HG03558 (cell line): Measurements from ENCODE around the gene FDX1.
"Not testable (repeated sequence)": the region's sequence is repeated elsewhere in the genome, so short reads cannot be mapped to it uniquely, and the experiment has no call there.

ENCODE experiments used
- ATAC-seq: cut with Tn5 transposase; IDR thresholded peaks from one replicate; pipeline ENCODE4 v1.9.1; 2021; ENCODE audit warnings: moderate number of reproducible peaks; ENCODE audit not compliant: unreplicated experiment; ENCODE audit errors: extremely low read depth

The FDX1 gene

GRCh38 chr11:110429731-110430266 lies at the start of gene FDX1:
Gene FDX1, plus strand, starts transcription at chr11:110429948. Its CDS starts 173 bp downstream, at chr11:110430121.
- peak; percentile 80 for ATAC-seq

- no peak for ATAC-seq
Observed at GRCh38 chr11:110380836-110381622, 48.7 kb upstream of the FDX1 start.

GRCh38 chr11:110388231-110388630 lies 41.5 kb upstream of the FDX1 start:
- ATAC-seq, result not testable (repeated sequence)

GRCh38 chr11:110389965-110390364 lies 39.8 kb upstream of the FDX1 start:
- ATAC-seq, result no peak

- no peak for ATAC-seq
Observed at GRCh38 chr11:110392056-110392455, 37.7 kb upstream of the FDX1 start.

- ATAC-seq, result not testable (repeated sequence)
Observed at GRCh38 chr11:110397668-110398286, 32.0 kb upstream of the FDX1 start.

GRCh38 chr11:110403585-110403984 lies 26.2 kb upstream of the FDX1 start:
- not testable (repeated sequence) for ATAC-seq

- not testable (repeated sequence) for ATAC-seq
Observed at GRCh38 chr11:110405636-110406035, 24.1 kb upstream of the FDX1 start.

- ATAC-seq, result no peak
Observed at GRCh38 chr11:110407315-110407714, 22.4 kb upstream of the FDX1 start.

- ATAC-seq, result no peak
Observed at GRCh38 chr11:110409174-110409573, 20.6 kb upstream of the FDX1 start.

GRCh38 chr11:110410651-110411050 lies 19.1 kb upstream of the FDX1 start:
- ATAC-seq, result no peak

- no peak for ATAC-seq
Observed at GRCh38 chr11:110415081-110415480, 14.7 kb upstream of the FDX1 start.

GRCh38 chr11:110421658-110422057 lies 8.1 kb upstream of the FDX1 start:
- ATAC-seq, result not testable (repeated sequence)

- no peak for ATAC-seq
Observed at GRCh38 chr11:110422306-110422905, 7.3 kb upstream of the FDX1 start.

- ATAC-seq, result no peak
Observed at GRCh38 chr11:110424775-110425444, 4.8 kb upstream of the FDX1 start.

- no peak for ATAC-seq
Observed at GRCh38 chr11:110425751-110426545, 3.8 kb upstream of the FDX1 start.

- ATAC-seq, result no peak
Observed at GRCh38 chr11:110428040-110428439, 1.7 kb upstream of the FDX1 start.

GRCh38 chr11:110428956-110429730 lies 605 bp upstream of the FDX1 start:
- no peak for ATAC-seq
